HS-5 (cell line): ENCODE data around the gene PRKAR1B.

Experiments used
- DNase-seq: peaks from one replicate; pipeline ENCODE4 v3.0.0-alpha.2; 2012; ENCODE audit warnings: low read depth

The PRKAR1B gene

GRCh38 chr7:509426-510130 lies 217.5 kb downstream of the PRKAR1B start:
- no peak for DNase-seq

- no peak for DNase-seq
Observed at GRCh38 chr7:508461-509170, 218.5 kb downstream of the PRKAR1B start.

DNA sequence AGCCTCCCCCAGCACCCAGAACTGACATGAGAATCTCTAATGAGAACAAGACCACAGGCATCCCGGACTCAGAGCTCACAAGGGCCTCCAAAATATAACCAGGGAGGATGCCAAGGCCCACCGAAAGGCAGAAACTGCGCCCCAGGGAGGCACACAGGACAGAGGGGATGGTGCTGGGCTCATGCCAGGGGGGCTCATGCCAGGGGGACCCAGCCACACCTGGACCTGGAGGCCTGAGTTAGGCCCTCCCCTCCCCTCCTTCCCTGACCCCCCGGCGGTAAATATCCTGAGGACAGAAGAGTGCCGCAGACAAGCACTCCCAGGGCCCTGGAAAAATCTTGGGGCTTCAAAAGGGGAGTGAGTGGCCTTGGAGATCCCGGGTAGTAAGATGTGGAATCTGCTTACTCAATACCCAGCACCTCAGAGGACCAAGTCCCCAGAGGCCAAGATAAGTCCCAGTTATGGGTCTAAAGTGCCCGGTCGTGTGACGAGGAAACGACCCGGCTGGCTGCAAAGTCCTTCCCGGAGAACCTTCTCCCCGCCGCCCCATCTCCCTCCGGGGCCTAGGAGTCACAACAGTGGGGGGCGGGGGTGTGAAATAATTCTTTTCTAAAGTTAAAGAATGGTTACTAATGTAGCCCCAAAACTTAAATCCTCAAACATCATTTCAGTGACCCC lies 219.3 kb downstream of the PRKAR1B start:
- no peak for DNase-seq

- no peak for DNase-seq
Observed at GRCh38 chr7:506921-507622, 220.0 kb downstream of the PRKAR1B start.

GRCh38 chr7:506391-506831 lies 220.7 kb downstream of the PRKAR1B start:
- no peak for DNase-seq

GRCh38 chr7:505171-505570 lies 221.9 kb downstream of the PRKAR1B start:
- DNase-seq, result no peak

- no peak for DNase-seq
Observed at GRCh38 chr7:504221-505111, 222.6 kb downstream of the PRKAR1B start.

DNA sequence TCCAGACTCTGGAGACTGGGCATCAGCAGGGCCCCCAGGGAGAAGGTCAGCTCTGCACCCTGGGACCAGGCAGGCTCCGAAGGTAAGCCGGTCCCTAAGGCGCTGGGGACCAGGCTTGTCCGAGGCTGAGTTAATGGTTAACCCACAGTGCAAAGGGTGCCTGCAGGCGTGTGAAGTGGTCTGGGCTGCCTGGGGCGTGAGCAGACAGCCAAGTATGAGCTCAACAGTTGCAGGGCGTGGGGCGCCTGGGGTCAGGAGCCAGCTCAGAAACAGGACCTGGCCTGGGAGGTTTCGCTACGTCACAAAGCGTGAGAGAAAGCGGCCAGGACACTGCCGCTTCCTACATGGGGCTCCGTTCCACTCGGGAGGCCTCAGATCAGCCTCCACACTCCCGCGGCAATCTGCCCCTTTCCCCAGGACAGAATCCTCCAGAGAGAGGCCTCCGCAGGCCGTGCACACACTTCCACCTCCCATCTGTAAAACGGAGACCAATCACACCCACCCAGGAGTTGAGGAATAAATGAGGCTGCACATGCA lies 223.4 kb downstream of the PRKAR1B start:
- no peak for DNase-seq

DNA sequence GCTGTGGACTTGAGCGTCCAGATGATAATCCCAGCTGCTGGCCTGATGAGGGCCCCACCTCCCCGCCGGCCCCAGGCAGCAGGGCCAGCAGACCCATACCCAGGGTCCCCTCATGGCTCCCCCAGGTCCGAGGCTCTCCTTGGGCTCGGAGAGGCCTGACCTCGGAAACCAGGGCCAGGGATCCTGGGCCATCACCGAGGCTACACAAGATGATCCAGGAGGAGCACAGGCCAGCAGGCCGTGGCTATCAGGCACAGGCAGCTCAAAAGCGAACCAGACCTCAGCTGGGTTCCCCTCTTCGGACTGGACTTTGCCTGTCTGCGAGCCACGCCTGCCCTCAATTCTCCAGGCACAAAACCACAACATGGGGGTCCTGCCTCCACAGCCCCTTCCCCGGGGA lies 224.8 kb downstream of the PRKAR1B start:
- DNase-seq, result no peak

DNA sequence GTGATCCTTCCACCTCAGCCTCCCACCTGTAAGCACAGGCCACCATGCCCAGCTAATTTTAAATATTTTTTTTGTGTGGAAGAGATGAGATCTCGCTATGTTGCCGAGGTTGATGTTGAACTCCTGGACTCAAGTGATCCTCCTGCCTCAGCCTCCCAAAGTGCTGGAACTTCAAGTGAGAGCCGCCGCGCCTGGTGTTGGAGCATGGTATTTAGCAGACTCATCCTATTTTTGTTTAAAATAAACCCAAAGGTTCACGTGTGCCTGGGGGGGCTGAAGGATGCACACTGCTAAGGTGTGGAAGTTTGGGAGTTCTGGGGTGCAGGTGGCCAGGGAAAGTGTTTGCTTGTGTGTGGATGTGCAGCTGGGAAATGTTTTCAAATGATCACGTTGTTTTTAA lies 225.6 kb downstream of the PRKAR1B start:
- DNase-seq, result no peak

- DNase-seq, result no peak
Observed at GRCh38 chr7:500521-501420, 226.3 kb downstream of the PRKAR1B start.

DNA sequence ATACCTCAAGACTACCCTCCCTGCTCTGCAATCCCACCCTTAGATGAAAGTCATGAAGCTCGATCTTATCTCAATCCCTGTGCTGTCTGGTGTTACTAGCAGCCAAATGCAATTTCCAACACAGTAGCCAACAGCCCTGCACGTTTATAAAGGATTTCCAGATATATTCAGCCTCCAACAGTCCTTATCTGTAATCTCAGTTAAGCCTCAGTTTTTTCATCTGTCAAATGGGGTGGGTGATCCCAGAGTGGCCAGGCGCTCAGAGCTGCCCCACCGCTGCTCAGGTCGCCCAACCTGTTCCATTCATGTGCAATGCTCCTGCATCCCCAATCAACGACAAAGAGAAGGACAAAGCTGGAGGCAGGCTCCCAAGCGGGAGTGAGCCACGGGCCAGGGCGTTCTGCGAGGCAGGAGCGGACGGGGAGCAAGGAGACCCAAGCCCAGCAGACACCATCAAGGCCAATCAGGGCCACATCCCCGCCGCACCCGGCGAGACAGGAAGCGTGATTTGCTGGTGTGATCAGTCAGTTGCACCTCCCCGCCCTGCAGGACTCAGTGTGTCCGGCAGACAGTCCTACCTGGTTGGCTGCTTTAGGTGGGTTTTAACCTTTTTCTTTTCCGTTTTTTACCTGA lies 227.1 kb downstream of the PRKAR1B start:
- DNase-seq, result no peak
